HepG2 (cell line): ENCODE data around the gene PCBP4. TPM values are rescaled to one million over a fixed set of nuclear protein-coding genes. Genes with fewer than 3 reads are reported as not detected.

ENCODE experiments used
- ATAC-seq: fragments of 200-7000 bp; cut with Tn5 transposase; 3 replicates; pipeline ENCODE4 v1.9.1; 2020; ENCODE audit warnings: mild to moderate bottlenecking, moderate library complexity
- BruUV-seq: library from RNA; stranded (reverse); fragments of 400-500 nt; replicated peaks from 2 replicates; lab custom pipeline; 2021; lab: Mats Ljungman, UMichigan
- CTCF ChIA-PET: fragments of 300-600 bp; formaldehyde crosslinking; extraction: SDS; loops from one replicate; lab custom pipeline; 2021; ENCODE audit warnings: low total read pairs, inconsistent platforms, low intra/inter-chr PET ratio; lab: Yijun Ruan, JAX
- POLR2A ChIA-PET: fragments of 350-600 bp; sonication (Branson Sonifier 250); formaldehyde crosslinking; loops from one replicate; lab custom pipeline; 2020; ENCODE audit warnings: antibody characterized with exemption, inconsistent platforms; lab: Yijun Ruan, JAX
- DNase-seq: peaks from one replicate; pipeline ENCODE4 v3.0.0-alpha.2; 2015; ENCODE audit warnings: low spot score
- FAIRE-seq: peaks from 3 replicates; lab custom pipeline; 2011; peaks lifted over from hg19 to GRCh38; lab: Jason Lieb, UNC
- H2AFZ ChIP-seq: one replicate; pipeline ENCODE4 v1.6.1; 2011; ENCODE audit warnings: low read length, inconsistent platforms
- H3K27ac ChIP-seq: fragments of 300-600 bp; 3 replicates; pipeline ENCODE4 v1.8.0; 2011; ENCODE audit warnings: mixed run types, mild to moderate bottlenecking, mixed read lengths, low read length, inconsistent platforms; ENCODE audit not compliant: insufficient read depth; ENCODE audit errors: extremely low read length
- H3K27me3 ChIP-seq, 2 experiments: fragments of 200-600 bp in 1 of 2; 2 replicates in 1 of 2; 3 replicates in 1 of 2; pipeline versions ENCODE4 v1.6.0 to v1.8.0; 2011; ENCODE audit warnings: low read length in 2 of 2, mild to moderate bottlenecking in 2 of 2, moderate library complexity in 2 of 2, inconsistent platforms in 1 of 2; ENCODE audit not compliant: insufficient read depth in 2 of 2, control insufficient read depth in 1 of 2
- H3K36me3 ChIP-seq, 2 experiments: fragments of 200-600 bp in 1 of 2; replicated peaks in 1 of 2; 2 replicates in 1 of 2; 3 replicates in 1 of 2; pipeline versions ENCODE4 v1.5.1 to v1.8.0; 2011; ENCODE audit warnings: low read length in 2 of 2, inconsistent platforms in 1 of 2; ENCODE audit not compliant: insufficient read depth in 2 of 2, control insufficient read depth in 1 of 2
- H3K4me1 ChIP-seq: 2 replicates; pipeline ENCODE4 v1.5.1; 2012; ENCODE audit warnings: low read length, inconsistent platforms; ENCODE audit not compliant: insufficient read depth
- H3K4me2 ChIP-seq: 2 replicates; pipeline ENCODE4 v1.6.0; 2011; ENCODE audit warnings: low read depth, low read length, inconsistent platforms
- H3K4me3 ChIP-seq, 3 experiments: fragments of 200-600 bp in 1 of 3; sonication (generic), shearing (Covaris generic) in 1 of 3; replicated peaks in 1 of 3; 2 replicates each; pipeline ENCODE4 v1.5.1; 2011 to 2016; ENCODE audit warnings: low read length in 3 of 3, inconsistent platforms in 2 of 3, low read depth in 2 of 3, mild to moderate bottlenecking in 2 of 3, control low read depth in 1 of 3, mixed read lengths in 1 of 3; ENCODE audit not compliant: insufficient read depth in 1 of 3
- H3K79me2 ChIP-seq: one replicate; pipeline ENCODE4 v1.6.1; 2011; ENCODE audit warnings: low read length, inconsistent platforms; ENCODE audit not compliant: insufficient read depth
- H3K9ac ChIP-seq: 2 replicates; pipeline ENCODE4 v1.6.0; 2011; ENCODE audit warnings: mild to moderate bottlenecking, low read depth, low read length, inconsistent platforms; ENCODE audit not compliant: insufficient read depth
- H3K9me3 ChIP-seq: 2 replicates; pipeline ENCODE4 v1.5.1; 2012; ENCODE audit warnings: mild to moderate bottlenecking, low read length
- H4K20me1 ChIP-seq: 2 replicates; pipeline ENCODE4 v1.6.0; 2011; ENCODE audit warnings: inconsistent platforms, mild to moderate bottlenecking, low read length, moderate library complexity; ENCODE audit not compliant: insufficient read depth
- ARID4A ChIP-seq: sonication (generic); formaldehyde crosslinking; IDR thresholded peaks from 2 replicates; pipeline ENCODE4 v1.5.0; 2020; ENCODE audit warnings: mild to moderate bottlenecking, missing genetic modification reagents, borderline replicate concordance
- CHCHD3 ChIP-seq: sonication (generic); formaldehyde crosslinking; IDR thresholded peaks from 2 replicates; pipeline ENCODE4 v1.8.0; 2022; ENCODE audit warnings: mild to moderate bottlenecking, missing genetic modification reagents, moderate library complexity
- GFI1 ChIP-seq: sonication (generic); formaldehyde crosslinking; IDR thresholded peaks from 2 replicates; pipeline ENCODE4 v1.5.0; 2020; ENCODE audit warnings: missing genetic modification reagents, mild to moderate bottlenecking, borderline replicate concordance
- HNF1B ChIP-seq: sonication (generic); formaldehyde crosslinking; IDR thresholded peaks from 2 replicates; pipeline ENCODE4 v1.5.1; 2020; ENCODE audit warnings: mild to moderate bottlenecking, moderate library complexity, missing genetic modification reagents
- HOXD1 ChIP-seq: sonication (generic); formaldehyde crosslinking; IDR thresholded peaks from 2 replicates; pipeline ENCODE4 v1.5.0; 2020; ENCODE audit warnings: missing genetic modification reagents
- NBN ChIP-seq: fragments of 450-650 bp; conservative IDR thresholded peaks from 2 replicates; pipeline ENCODE4 v1.6.1; 2017
- NR2F2 ChIP-seq: IDR thresholded peaks from 2 replicates; pipeline ENCODE4 v1.6.1; 2012; ENCODE audit warnings: low read depth, inconsistent platforms, borderline replicate concordance
- SALL1 ChIP-seq: sonication (generic); formaldehyde crosslinking; IDR thresholded peaks from 2 replicates; pipeline ENCODE4 v1.8.0; 2022; ENCODE audit warnings: mild to moderate bottlenecking, missing genetic modification reagents
- SP4 ChIP-seq: sonication (generic); formaldehyde crosslinking; IDR thresholded peaks from 2 replicates; pipeline ENCODE4 v1.8.1; 2023; ENCODE audit warnings: mild to moderate bottlenecking, missing genetic modification reagents
- TAF15 ChIP-seq: fragments of 200-400 bp; formaldehyde crosslinking; IDR thresholded peaks from one replicate; pipeline ENCODE4 v1.6.1; 2018; ENCODE audit warnings: mild to moderate bottlenecking, low read depth, low read length; ENCODE audit not compliant: poor library complexity, severe bottlenecking
- TEAD3 ChIP-seq: optimal IDR thresholded peaks from 2 replicates; pipeline ENCODE3; 2016; ENCODE audit warnings: borderline replicate concordance
- ZKSCAN1 ChIP-seq: fragments of 150-350 bp; IDR thresholded peaks from 2 replicates; pipeline ENCODE4 v1.6.1; 2014; ENCODE audit warnings: low read length
- ZNF232 ChIP-seq: sonication (generic); formaldehyde crosslinking; IDR thresholded peaks from 2 replicates; pipeline ENCODE4 v1.4.0; 2020; ENCODE audit warnings: missing genetic modification reagents, borderline replicate concordance
- ZNF343 ChIP-seq: sonication (generic); formaldehyde crosslinking; IDR thresholded peaks from 2 replicates; pipeline ENCODE4 v1.4.0; 2020; ENCODE audit warnings: mild to moderate bottlenecking, missing genetic modification reagents
- ZNF543 ChIP-seq: sonication (generic); formaldehyde crosslinking; IDR thresholded peaks from 2 replicates; pipeline ENCODE4 v1.4.0; 2020; ENCODE audit warnings: mild to moderate bottlenecking, missing genetic modification reagents
- WGBS: methylation state at CpG from one replicate; pipeline ENCODE4 v1.1.6; 2017; ENCODE audit warnings: low lambda C conversion rate; 5-methylcytosine and 5-hydroxymethylcytosine counted together
- in situ Hi-C: cut with HindIII; loops from 2 replicates; pipeline ENCODE4 v1.10.0; 2017; ENCODE audit warnings: low pct_unique_long_range_greater_than_20kb; ENCODE audit not compliant: extremely low pct_ligation_motif_present
- intact Hi-C: fragments of 100-400 bp; cut with micrococcal nuclease; formaldehyde crosslinking; loops from one replicate; pipeline ENCODE4 v1.10.0; 2022; ENCODE audit not compliant: unreplicated experiment
- polyA plus RNA-seq, 8 experiments: library from polyadenylated mRNA; depleted of rRNA in 3 of 8; stranded (reverse) in 7 of 8; unstranded in 1 of 8; fragments of >200 nt; fragmentation: Illumina TruSeq in 4 of 8; extraction: Trizol in 4 of 8; gene quantifications; 2 replicates each; pipeline versions ENCODE4 v1.2.1 to v1.2.3, GENCODE V29; 2011 to 2016; ENCODE audit warnings: low read depth in 4 of 8, missing spikeins in 1 of 8, mixed read lengths in 1 of 8; ENCODE audit not compliant: insufficient read depth in 1 of 8
- total RNA-seq, 5 experiments: library from RNA; depleted of rRNA; stranded (reverse); fragments of >200 nt; fragmentation: Illumina TruSeq; extraction: Trizol; gene quantifications; 2 replicates each; pipeline ENCODE4 v1.2.3, GENCODE V29; 2016; ENCODE audit warnings: low read depth in 1 of 5

PCBP4 gene
- total and polyA plus RNA-seq, 2 of the 13 experiments (the other 11 are each of a cell fraction or from before 2014, with no cell fraction given): 36.8 to 51.3 TPM

- CTCF ChIA-PET: no interaction called here
- DNase-seq (no peak), ATAC-seq (no peak), FAIRE-seq (no peak)
- Histone ChIP-seq H3K36me3 (peaks cover 2 to 12% of the 10 kb centered on the region in 2 experiments; a peak in 4 of 5 replicates), H3K27me3 (no peaks in the 10 kb centered on the region), H3K4me1 (peaks cover 20% of the 10 kb centered on the region), H3K79me2 (no peaks in the 10 kb centered on the region), H3K27ac (no peak overlapping the region), H3K9ac (no peak overlapping the region), H3K9me3 (no peaks in the 10 kb centered on the region), H4K20me1 (no peaks in the 10 kb centered on the region), H2AFZ (no peak overlapping the region), H3K4me2 (no peak overlapping the region), H3K4me3 (no peak overlapping the region)
- POLR2A ChIA-PET: interaction anchor here (2.0 kb wide), 1 partner anchor 12 kb away, joined by 5 read pairs; no protein-coding TSS in a partner anchor
- 4% methylated on average over 1 of the region's 1 CpG for WGBS
- no TSS peak for BruUV-seq
- in situ Hi-C loops (no loop called here), intact Hi-C loops (no loop called here)
- TF ChIP-seq ZKSCAN1 (peak; percentile 55; the same call in 1 of the 2 replicates), SALL1 (no peak), ZNF232 (CRISPR knock-in tag) (no peak), SP4 (CRISPR knock-in tag) (no peak)
Observed at GRCh38 chr3:51954713-51955112, 12.5 kb downstream of the PCBP4 start.

- BruUV-seq: no TSS peak
- FAIRE-seq: no peak
- no peak overlapping the region for H3K9ac ChIP-seq
- peaks cover 20% of the 10 kb centered on the region for H3K4me1 ChIP-seq
- WGBS: 21% methylated on average over 6 of the region's 6 CpGs
- no peak overlapping the region for H3K27ac ChIP-seq
- ATAC-seq: no peak
- H3K9me3 ChIP-seq: no peaks in the 10 kb centered on the region
- POLR2A ChIA-PET: interaction anchor here (2.0 kb wide), 1 partner anchor 11 kb away, joined by 5 read pairs; no protein-coding TSS in a partner anchor
- in situ Hi-C loops: no loop called here
- intact Hi-C loops: no loop called here
- H3K4me2 ChIP-seq: no peak overlapping the region
- H3K79me2 ChIP-seq: no peaks in the 10 kb centered on the region
- H3K27me3 ChIP-seq: no peaks in the 10 kb centered on the region
- no peak overlapping the region for H3K4me3 ChIP-seq
- no peak for DNase-seq
- peaks cover 0 to 6% of the 10 kb centered on the region in 2 experiments; a peak in 2 of 5 replicates for H3K36me3 ChIP-seq
- H2AFZ ChIP-seq: no peak overlapping the region
- CTCF ChIA-PET: no interaction called here
- no peaks in the 10 kb centered on the region for H4K20me1 ChIP-seq
- TF ChIP-seq HOXD1 (CRISPR knock-in tag): no peak
- TF ChIP-seq NR2F2: no peak
- no peak for TF ChIP-seq ARID4A (CRISPR knock-in tag)
- no peak for TF ChIP-seq ZNF343 (CRISPR knock-in tag)
- TF ChIP-seq GFI1 (CRISPR knock-in tag): no peak
- no peak for TF ChIP-seq ZNF543 (CRISPR knock-in tag)
- no peak for TF ChIP-seq CHCHD3 (CRISPR knock-in tag)
- no peak for TF ChIP-seq TEAD3
- TF ChIP-seq HNF1B: no peak
- TF ChIP-seq NBN: no peak
- no peak for TF ChIP-seq TAF15
Observed at GRCh38 chr3:51954105-51954504, 13.1 kb downstream of the PCBP4 start.
